Pons (tissue), 1 donor: Measurements from ENCODE around the gene SLC25A25.

Experiments
- DNase-seq: peaks from one replicate; pipeline ENCODE4 v3.0.0-alpha.2; 2016; ENCODE audit warnings: low spot score

Gene SLC25A25

DNA sequence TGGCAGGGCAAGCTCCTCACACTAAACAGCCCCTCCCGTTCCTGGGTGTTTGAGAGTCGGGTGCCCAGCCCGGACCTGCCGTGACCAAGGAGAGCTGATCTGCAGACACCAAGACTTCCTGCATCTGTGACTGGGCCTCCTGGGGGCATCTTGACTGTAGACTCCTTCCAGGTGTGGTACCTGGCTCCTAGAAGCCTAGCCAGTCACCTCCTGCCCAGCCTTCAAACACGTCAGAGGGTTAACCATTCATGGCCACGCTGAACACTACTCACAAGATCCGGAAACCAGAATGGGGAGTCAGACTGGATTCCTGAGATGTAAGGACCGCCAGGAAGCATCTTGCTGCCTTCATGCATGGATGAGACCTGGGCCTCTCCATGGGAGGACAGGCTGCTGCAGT is 77.5 kb downstream of the SLC25A25 start:
- DNase-seq = no peak

DNA sequence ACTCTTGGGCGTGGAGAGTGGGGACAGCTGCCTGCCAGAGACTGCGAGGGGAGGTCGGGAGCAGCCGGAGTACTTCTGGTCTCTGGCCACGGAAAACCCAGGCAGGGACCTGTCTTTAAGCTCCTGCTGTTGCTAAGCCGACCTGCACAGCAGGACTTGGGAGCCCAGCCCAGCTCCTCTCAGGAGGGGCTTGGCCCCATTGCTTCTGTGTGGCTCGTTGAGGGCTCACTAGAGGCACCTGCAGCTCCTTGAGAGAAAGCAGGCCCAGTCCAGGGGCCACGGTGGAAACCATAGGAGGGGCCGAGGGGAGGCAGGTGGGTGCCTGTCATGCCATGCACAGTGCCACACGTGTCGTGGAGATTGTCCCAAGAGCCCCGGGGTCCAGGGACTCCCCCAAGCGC is 77.9 kb downstream of the SLC25A25 start:
- DNase-seq = no peak

GRCh38 chr9:128146591-128147120 is 78.6 kb downstream of the SLC25A25 start:
- no peak for DNase-seq

DNA sequence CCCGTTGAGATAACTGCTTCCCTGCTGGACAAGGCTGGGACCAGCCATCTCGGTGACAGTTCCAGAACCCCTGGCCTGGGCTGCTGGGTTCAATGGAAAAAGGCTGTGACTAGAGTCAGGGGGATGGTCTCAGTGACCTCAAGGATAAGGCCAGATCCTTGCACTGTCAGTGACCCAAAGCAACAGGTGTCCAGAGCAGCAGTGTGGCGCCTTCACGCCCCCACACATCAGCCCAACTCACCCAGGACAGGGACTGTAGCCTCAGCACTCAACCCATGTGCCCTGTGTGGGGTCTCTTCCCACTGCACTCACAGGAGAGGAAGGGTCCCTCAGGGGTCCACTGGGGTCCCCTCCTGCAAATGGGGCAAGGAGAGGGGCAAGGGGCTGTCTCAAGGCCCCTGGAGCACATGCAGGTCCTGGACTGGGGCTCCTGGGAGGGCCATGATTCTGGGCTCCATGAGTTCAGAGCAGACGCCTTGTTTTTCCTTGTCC is 80.5 kb downstream of the SLC25A25 start:
- DNase-seq = no peak

- no peak for DNase-seq
These were observed 81.1 kb downstream of the SLC25A25 start, which contains the start of gene LCN2 for GRCh38 chr9:128149001-128149701. TSS of gene LCN2 (plus strand) at chr9:128149453. CDS start at chr9:128149526, 73 bp downstream.

- DNase-seq = no peak
These were observed 82.0 kb downstream of the SLC25A25 start for GRCh38 chr9:128149951-128150593.

DNA sequence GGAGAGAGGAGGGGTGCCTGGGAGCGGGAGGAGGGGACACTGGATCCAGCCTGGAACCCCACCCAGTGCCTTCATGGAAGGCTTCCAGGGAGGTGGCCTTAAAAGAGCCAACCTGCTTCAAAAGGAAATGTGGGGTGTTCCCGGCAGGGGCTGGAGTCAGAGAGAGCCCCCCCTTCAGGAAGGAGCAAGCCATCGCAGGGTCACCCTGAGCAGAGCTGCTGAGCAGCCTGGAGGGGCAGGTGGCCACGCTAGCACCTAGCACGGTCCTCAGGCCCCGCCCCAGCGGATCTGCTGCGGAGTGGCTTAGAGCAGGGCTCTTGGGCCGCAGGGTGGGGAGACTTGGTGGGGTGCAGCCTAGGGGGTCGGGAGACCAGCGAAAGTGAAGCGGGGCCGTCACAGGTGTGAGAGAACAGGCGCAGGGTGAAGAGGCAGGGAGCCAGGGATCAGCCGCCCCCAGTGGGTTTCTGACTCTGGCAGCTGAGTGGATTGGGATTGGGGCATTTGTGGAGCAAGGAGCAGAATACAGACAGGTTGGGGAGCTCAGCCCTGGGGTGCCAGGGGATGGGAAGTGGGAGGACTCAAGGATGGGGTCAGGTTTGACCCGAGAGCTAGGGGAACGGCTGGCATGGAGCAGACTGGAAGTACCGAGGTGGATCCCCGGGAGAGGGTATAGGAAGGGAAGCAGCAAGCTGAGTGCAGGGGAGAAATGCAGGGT is 82.7 kb downstream of the SLC25A25 start:
- DNase-seq = no peak

- no peak for DNase-seq
These were observed 83.5 kb downstream of the SLC25A25 start for GRCh38 chr9:128151309-128152132.

- no peak for DNase-seq
These were observed 84.4 kb downstream of the SLC25A25 start for GRCh38 chr9:128152133-128153059.

DNA sequence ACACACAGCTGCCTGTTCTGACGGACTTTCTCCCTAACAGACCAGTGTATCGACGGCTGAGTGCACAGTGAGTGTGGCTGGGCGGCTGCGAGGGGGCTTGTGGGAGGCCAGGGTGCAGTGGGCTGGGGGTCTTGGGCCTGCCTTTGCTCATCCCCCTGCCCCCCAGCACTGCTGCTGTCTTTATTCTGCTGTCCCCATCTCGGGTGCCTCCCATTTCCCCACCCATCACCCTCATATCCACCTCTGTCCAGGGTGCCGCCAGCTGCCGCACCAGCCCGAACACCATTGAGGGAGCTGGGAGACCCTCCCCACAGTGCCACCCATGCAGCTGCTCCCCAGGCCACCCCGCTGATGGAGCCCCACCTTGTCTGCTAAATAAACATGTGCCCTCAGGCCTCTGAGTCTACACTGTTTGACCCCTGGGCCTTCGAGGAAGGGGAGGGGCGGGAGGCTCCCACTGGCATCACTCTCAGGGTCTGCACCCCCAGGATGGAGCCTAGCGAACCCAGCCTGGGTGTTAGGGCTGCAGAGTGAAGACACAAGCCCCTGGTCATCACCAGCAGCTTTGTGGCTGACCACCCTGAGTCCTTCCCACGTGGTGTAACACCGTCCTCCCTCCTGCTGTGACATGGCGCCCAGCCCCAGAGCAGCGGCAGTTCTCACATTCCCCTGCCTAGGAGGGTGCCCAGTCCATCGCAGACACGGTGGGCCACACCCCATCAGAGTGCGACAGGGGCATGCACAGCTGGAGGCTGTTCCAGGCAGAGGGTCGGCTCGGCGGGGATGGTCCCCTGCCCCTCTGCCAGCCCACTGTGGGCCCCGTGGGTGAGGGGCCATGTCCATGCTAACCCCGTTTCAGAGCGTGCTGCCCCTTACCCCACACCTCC is 85.3 kb downstream of the SLC25A25 start:
- no peak for DNase-seq

- DNase-seq = no peak
These were observed 86.1 kb downstream of the SLC25A25 start for GRCh38 chr9:128153947-128154695.

- DNase-seq = no peak
These were observed 87.9 kb downstream of the SLC25A25 start for GRCh38 chr9:128155736-128156500.
